Duodenal mucosa (tissue), 2 donors: ENCODE results near the gene IBTK.

Experiments used
- H3K27ac ChIP-seq: one replicate; pipeline ENCODE4 v1.7.0; 2013; ENCODE audit warnings: low read depth, low read length
- H3K27me3 ChIP-seq, 2 donors: one replicate each; pipeline ENCODE4 v1.7.0; 2013; ENCODE audit warnings: low read length in 2 of 2, control low read depth in 1 of 2; ENCODE audit not compliant: insufficient read depth in 2 of 2, control insufficient read depth in 1 of 2
- H3K36me3 ChIP-seq, 2 donors: one replicate each; pipeline ENCODE4 v1.7.0; 2013; ENCODE audit warnings: low read length in 2 of 2, control low read depth in 1 of 2; ENCODE audit not compliant: insufficient read depth in 2 of 2, control insufficient read depth in 1 of 2
- H3K4me1 ChIP-seq, 2 donors: one replicate each; pipeline ENCODE4 v1.7.0; 2013; ENCODE audit warnings: low read length in 2 of 2, control low read depth in 1 of 2; ENCODE audit not compliant: insufficient read depth in 2 of 2, control insufficient read depth in 1 of 2
- H3K4me3 ChIP-seq, 2 donors: one replicate each; pipeline ENCODE4 v1.7.0; 2013; ENCODE audit warnings: low read length in 2 of 2, low read depth in 1 of 2
- H3K9ac ChIP-seq, 2 donors: one replicate each; pipeline ENCODE4 v1.7.0; 2013; ENCODE audit warnings: low read length in 2 of 2, low read depth in 1 of 2
- H3K9me3 ChIP-seq, 2 donors: one replicate each; pipeline ENCODE4 v1.7.0; 2013; ENCODE audit warnings: low read length in 2 of 2, control low read depth in 1 of 2; ENCODE audit not compliant: control insufficient read depth in 1 of 2

IBTK gene

GRCh38 chr6:82123632-82124031 lies 123.9 kb downstream of the IBTK start:
- Histone ChIP-seq H3K9me3 (no peaks in the 10 kb centered on the region), H3K4me3 (no peak overlapping the region), H3K36me3 (no peaks in the 10 kb centered on the region), H3K27me3 (no peaks in the 10 kb centered on the region), H3K27ac (no peak overlapping the region), H3K4me1 (no peaks in the 10 kb centered on the region), H3K9ac (no peak overlapping the region)
